Right renal pelvis (tissue), 4 donors: ENCODE results near the gene ADK. TPM values are rescaled to one million over a fixed set of nuclear protein-coding genes. Genes with fewer than 3 reads are reported as not detected.
"Not testable (repeated sequence)": the region's sequence is repeated elsewhere in the genome, so short reads cannot be mapped to it uniquely, and the experiment has no call there.

Source experiments
- DNase-seq, 4 donors: peaks; one replicate each; pipeline ENCODE4 v3.0.0-alpha.2; 2013; ENCODE audit warnings: low read depth in 4 of 4, low spot score in 3 of 4, missing footprints in 1 of 4
- polyA plus RNA-seq, 4 donors: library from polyadenylated mRNA; unstranded; fragments of 120-200 nt; gene quantifications; one replicate each; pipeline ENCODE4 v1.2.1, GENCODE V29; 2013; ENCODE audit not compliant: insufficient read length in 4 of 4

The ADK gene
- polyA plus RNA-seq, 4 donors = 31.1 to 37.3 (median 33.0) TPM

- no peak for DNase-seq
These were observed 184.5 kb downstream of the ADK start for GRCh38 chr10:74335501-74335900.

- DNase-seq = no peak
These were observed 186.5 kb downstream of the ADK start for GRCh38 chr10:74337330-74338016.

GRCh38 chr10:74342991-74343390, 192.0 kb downstream of the ADK start:
- DNase-seq = no peak

GRCh38 chr10:74343804-74344203, 192.8 kb downstream of the ADK start:
- no peak for DNase-seq

- DNase-seq = no peak
These were observed 193.3 kb downstream of the ADK start for GRCh38 chr10:74344306-74344705.

- DNase-seq = no peak
These were observed 196.5 kb downstream of the ADK start for GRCh38 chr10:74347522-74347921.

- not testable (repeated sequence) for DNase-seq
These were observed 202.0 kb downstream of the ADK start for GRCh38 chr10:74353021-74353420.

GRCh38 chr10:74361678-74362077, 210.7 kb downstream of the ADK start:
- no peak for DNase-seq

GRCh38 chr10:74363727-74364126, 212.7 kb downstream of the ADK start:
- no peak for DNase-seq

- no peak for DNase-seq
These were observed 214.1 kb downstream of the ADK start for GRCh38 chr10:74365109-74365508.

GRCh38 chr10:74371696-74372095, 220.7 kb downstream of the ADK start:
- DNase-seq = no peak

GRCh38 chr10:74373059-74373458, 222.0 kb downstream of the ADK start:
- no peak for DNase-seq

- no peak for DNase-seq
These were observed 226.5 kb downstream of the ADK start for GRCh38 chr10:74377476-74377875.

- no peak for DNase-seq
These were observed 228.5 kb downstream of the ADK start for GRCh38 chr10:74379474-74379873.

GRCh38 chr10:74380795-74381194, 229.8 kb downstream of the ADK start:
- DNase-seq = no peak

- DNase-seq = no peak
These were observed 230.4 kb downstream of the ADK start for GRCh38 chr10:74381291-74381853.

GRCh38 chr10:74382663-74383062, 231.6 kb downstream of the ADK start:
- no peak for DNase-seq

- DNase-seq = no peak
These were observed 232.6 kb downstream of the ADK start for GRCh38 chr10:74383642-74384041.

- no peak for DNase-seq
These were observed 233.7 kb downstream of the ADK start for GRCh38 chr10:74384615-74385183.

- no peak for DNase-seq
These were observed 237.8 kb downstream of the ADK start for GRCh38 chr10:74388801-74389200.

GRCh38 chr10:74391786-74392185, 240.8 kb downstream of the ADK start:
- no peak for DNase-seq

- DNase-seq = no peak
These were observed 243.5 kb downstream of the ADK start for GRCh38 chr10:74394416-74394969.
